HCT116 (cell line): ENCODE data around the gene FRRS1L. TPM values are rescaled to one million over a fixed set of nuclear protein-coding genes. Genes with fewer than 3 reads are reported as not detected.

Experiments used
- ATAC-seq: fragments of 200-7000 bp; cut with Tn5 transposase; 2 replicates; pipeline ENCODE4 v1.9.1; 2020; ENCODE audit warnings: mild to moderate bottlenecking, moderate library complexity
- BruUV-seq: library from RNA; stranded (reverse); fragments of 400-500 nt; replicated peaks from 2 replicates; lab custom pipeline; 2021; lab: Mats Ljungman, UMichigan
- CTCF ChIA-PET: fragments of 300-600 bp; sonication (Branson Sonifier 250); formaldehyde crosslinking; loops from one replicate; lab custom pipeline; 2021; ENCODE audit warnings: antibody characterized with exemption; lab: Charles Lee
- POLR2A ChIA-PET: fragments of 300-600, 350-600 bp; sonication (Branson Sonifier 250); formaldehyde crosslinking; loops from one replicate; lab custom pipeline; 2021; ENCODE audit warnings: antibody characterized with exemption; lab: Charles Lee
- RAD21 ChIA-PET, 2 experiments: fragments of 300-600 bp; sonication (Branson Sonifier 250); formaldehyde crosslinking; loops; one replicate each; lab custom pipeline; 2023; ENCODE audit warnings: low total read pairs in 2 of 2; ENCODE audit not compliant: uncharacterized antibody in 2 of 2, unreplicated experiment in 2 of 2, low non-redundant PET in 1 of 2; lab: Charles Lee
- DNase-seq: peaks from one replicate; pipeline ENCODE4 v3.0.0-alpha.2; 2010; ENCODE audit warnings: low read depth, low spot score
- H2AFZ ChIP-seq: fragments of 200-600 bp; shearing (Covaris generic), sonication (generic); 2 replicates; pipeline ENCODE4 v1.6.1; 2017; ENCODE audit warnings: low read depth, mixed run types, mixed read lengths, antibody characterized with exemption, low read length; ENCODE audit not compliant: poor library complexity, severe bottlenecking
- H3K27ac ChIP-seq: 2 replicates; pipeline ENCODE4 v1.5.1; 2012; ENCODE audit warnings: low read depth, low read length
- H3K27me3 ChIP-seq: fragments of 200-600 bp; sonication (generic); 2 replicates; pipeline ENCODE4 v1.6.1; 2016; ENCODE audit warnings: mixed run types, low read length, mixed read lengths; ENCODE audit not compliant: insufficient read depth
- H3K36me3 ChIP-seq, 2 experiments: fragments of 200-500 bp in 1 of 2; fragments of 200-600 bp in 1 of 2; sonication (Bioruptor generic) in 1 of 2; sonication (generic) in 1 of 2; 2 replicates each; pipeline versions ENCODE4 v1.5.1 to v1.6.1; 2014 to 2016; ENCODE audit warnings: low read length in 2 of 2, inconsistent platforms in 1 of 2, mixed read lengths in 1 of 2, mixed run types in 1 of 2; ENCODE audit not compliant: insufficient read depth in 2 of 2, control insufficient read depth in 1 of 2
- H3K4me1 ChIP-seq, 2 experiments: fragments of 200-600 bp in 1 of 2; sonication (generic) in 1 of 2; 2 replicates each; pipeline versions ENCODE4 v1.5.1 to v1.6.1; 2012 to 2017; ENCODE audit warnings: low read length in 2 of 2, inconsistent platforms in 1 of 2, mild to moderate bottlenecking in 1 of 2, mixed read lengths in 1 of 2, mixed run types in 1 of 2, moderate library complexity in 1 of 2; ENCODE audit not compliant: insufficient read depth in 2 of 2, control insufficient read depth in 1 of 2
- H3K4me2 ChIP-seq: fragments of 200-600 bp; sonication (generic); 2 replicates; pipeline ENCODE4 v1.6.1; 2017; ENCODE audit warnings: mixed run types, low read length, mixed read lengths
- H3K4me3 ChIP-seq, 2 experiments: fragments of 200-600 bp in 1 of 2; sonication (generic) in 1 of 2; replicated peaks in 1 of 2; 2 replicates each; pipeline ENCODE4 v1.5.1; 2011 to 2016; ENCODE audit warnings: low read length in 2 of 2, control low read depth in 1 of 2, low read depth in 1 of 2, mild to moderate bottlenecking in 1 of 2, mixed read lengths in 1 of 2, mixed run types in 1 of 2
- H3K79me2 ChIP-seq: fragments of 200-600 bp; sonication (generic); 2 replicates; pipeline ENCODE4 v1.6.1; 2017; ENCODE audit warnings: mild to moderate bottlenecking, mixed run types, low read length, moderate library complexity, mixed read lengths; ENCODE audit not compliant: insufficient read depth
- H3K9ac ChIP-seq: fragments of 200-600 bp; sonication (generic); 2 replicates; pipeline ENCODE4 v1.6.1; 2016; ENCODE audit warnings: low read length, mixed read lengths
- H3K9me2 ChIP-seq: fragments of 200-600 bp; sonication (generic), shearing (Covaris generic); 2 replicates; pipeline ENCODE4 v1.6.1; 2017; ENCODE audit warnings: mixed run types, mild to moderate bottlenecking, moderate library complexity; ENCODE audit not compliant: insufficient read depth
- H3K9me3 ChIP-seq, 2 experiments: fragments of 200-500 bp in 1 of 2; fragments of 200-600 bp in 1 of 2; sonication (Bioruptor generic) in 1 of 2; sonication (generic) in 1 of 2; 2 replicates each; pipeline ENCODE4 v1.6.1; 2014 to 2017; ENCODE audit warnings: low read length in 2 of 2, mixed read lengths in 2 of 2, inconsistent platforms in 1 of 2, low read depth in 1 of 2, mild to moderate bottlenecking in 1 of 2, mixed run types in 1 of 2, moderate library complexity in 1 of 2; ENCODE audit not compliant: control insufficient read depth in 1 of 2, insufficient read depth in 1 of 2
- H4K20me1 ChIP-seq: fragments of 200-600 bp; sonication (generic), shearing (Covaris generic); 2 replicates; pipeline ENCODE4 v1.6.1; 2017; ENCODE audit warnings: mixed run types, mild to moderate bottlenecking, moderate library complexity; ENCODE audit not compliant: insufficient read depth
- ATF3 ChIP-seq: IDR thresholded peaks from 2 replicates; pipeline ENCODE4 v1.6.1; 2012
- CBX3 ChIP-seq: IDR thresholded peaks from 2 replicates; pipeline ENCODE4 v1.6.1; 2012; ENCODE audit warnings: low read depth
- CEBPB ChIP-seq: IDR thresholded peaks from 2 replicates; pipeline ENCODE4 v1.6.1; 2012; ENCODE audit warnings: low read depth
- EGR1 ChIP-seq: IDR thresholded peaks from 2 replicates; pipeline ENCODE4 v1.6.1; 2012; ENCODE audit warnings: low read depth
- ELF1 ChIP-seq: IDR thresholded peaks from 2 replicates; pipeline ENCODE4 v1.6.1; 2012; ENCODE audit warnings: low read depth, borderline replicate concordance
- EZH2phosphoT487 ChIP-seq: fragments of 200-600 bp; IDR thresholded peaks from 2 replicates; pipeline ENCODE4 v1.6.1; 2018; ENCODE audit warnings: antibody characterized with exemption, borderline replicate concordance
- FOSL1 ChIP-seq: IDR thresholded peaks from 2 replicates; pipeline ENCODE4 v1.6.1; 2012; ENCODE audit warnings: low read depth
- JUND ChIP-seq: IDR thresholded peaks from 2 replicates; pipeline ENCODE4 v1.6.1; 2012
- REST ChIP-seq: IDR thresholded peaks from 2 replicates; pipeline ENCODE4 v1.6.1; 2012; ENCODE audit warnings: low read depth
- SIN3A ChIP-seq: IDR thresholded peaks from 2 replicates; pipeline ENCODE4 v1.6.1; 2012; ENCODE audit warnings: low read depth
- SP1 ChIP-seq: IDR thresholded peaks from 2 replicates; pipeline ENCODE4 v1.6.1; 2012; ENCODE audit warnings: low read depth
- TCF7L2 ChIP-seq: IDR thresholded peaks from 2 replicates; pipeline ENCODE4 v1.7.0; 2011; ENCODE audit warnings: borderline replicate concordance, inconsistent platforms; ENCODE audit not compliant: insufficient read depth, insufficient read length; ENCODE audit errors: extremely low read depth
- YY1 ChIP-seq: IDR thresholded peaks from 2 replicates; pipeline ENCODE4 v1.6.1; 2011; ENCODE audit warnings: low read length, low read depth, moderate library complexity, mild to moderate bottlenecking; ENCODE audit not compliant: insufficient replicate concordance; ENCODE audit errors: extremely low read depth
- ZFX ChIP-seq: fragments of 450-650 bp; IDR thresholded peaks from 2 replicates; pipeline ENCODE4 v1.6.1; 2017
- intact Hi-C: fragments of 100-400 bp; cut with micrococcal nuclease; formaldehyde crosslinking; loops from 2 replicates; pipeline ENCODE4 v1.10.0; 2022
- total RNA-seq: library from RNA; stranded (reverse); gene quantifications from one replicate; pipeline ENCODE4 v1.2.1, GENCODE V29; 2021; ENCODE audit not compliant: unreplicated experiment
- TF ChIP-seq, protein P1 (sequence below): IDR thresholded peaks from 2 replicates; pipeline ENCODE4 v1.6.1; 2011; ENCODE audit warnings: mild to moderate bottlenecking, low read length, moderate library complexity; ENCODE audit not compliant: insufficient replicate concordance; ENCODE audit errors: extremely low read depth
- TF ChIP-seq, protein P2 (sequence below), 3 experiments: fragments of 200-600 bp in 1 of 3; sonication (generic) in 1 of 3; IDR thresholded peaks in 2 of 3; conservative IDR thresholded peaks in 1 of 3; 2 replicates each; pipeline ENCODE4 v1.5.1; 2012 to 2017; ENCODE audit warnings: low read depth in 2 of 3, low read length in 2 of 3, antibody characterized with exemption in 1 of 3, borderline replicate concordance in 1 of 3, control low read depth in 1 of 3, mild to moderate bottlenecking in 1 of 3, mixed read lengths in 1 of 3, mixed run types in 1 of 3, moderate library complexity in 1 of 3; ENCODE audit not compliant: insufficient read depth in 1 of 3

FRRS1L gene
- total RNA-seq, 1 experiment from 2014 or later, result not detected

- ATAC-seq (no peak), DNase-seq (no peak)
- ChIA-PET CTCF (no interaction called here), RAD21 (no interaction called here), POLR2A (no interaction called here)
- no peak overlapping the region for H3K4me2 ChIP-seq
- intact Hi-C loops, result no loop called here
- no peak overlapping the region for H3K27ac ChIP-seq
- H3K9me3 ChIP-seq, result no peaks in the 10 kb centered on the region
- no peak overlapping the region for H2AFZ ChIP-seq
- no peaks in the 10 kb centered on the region for H3K9me2 ChIP-seq
- TF ChIP-seq ZFX (no peak), CEBPB (no peak), YY1 (no peak), TCF7L2 (no peak), EGR1 (no peak), ELF1 (no peak), REST (no peak), SIN3A (no peak), FOSL1 (no peak), SP1 (no peak), JUND (no peak), CBX3 (no peak), ATF3 (no peak), EZH2phosphoT487 (no peak)
- TF ChIP-seq, protein P1, sequence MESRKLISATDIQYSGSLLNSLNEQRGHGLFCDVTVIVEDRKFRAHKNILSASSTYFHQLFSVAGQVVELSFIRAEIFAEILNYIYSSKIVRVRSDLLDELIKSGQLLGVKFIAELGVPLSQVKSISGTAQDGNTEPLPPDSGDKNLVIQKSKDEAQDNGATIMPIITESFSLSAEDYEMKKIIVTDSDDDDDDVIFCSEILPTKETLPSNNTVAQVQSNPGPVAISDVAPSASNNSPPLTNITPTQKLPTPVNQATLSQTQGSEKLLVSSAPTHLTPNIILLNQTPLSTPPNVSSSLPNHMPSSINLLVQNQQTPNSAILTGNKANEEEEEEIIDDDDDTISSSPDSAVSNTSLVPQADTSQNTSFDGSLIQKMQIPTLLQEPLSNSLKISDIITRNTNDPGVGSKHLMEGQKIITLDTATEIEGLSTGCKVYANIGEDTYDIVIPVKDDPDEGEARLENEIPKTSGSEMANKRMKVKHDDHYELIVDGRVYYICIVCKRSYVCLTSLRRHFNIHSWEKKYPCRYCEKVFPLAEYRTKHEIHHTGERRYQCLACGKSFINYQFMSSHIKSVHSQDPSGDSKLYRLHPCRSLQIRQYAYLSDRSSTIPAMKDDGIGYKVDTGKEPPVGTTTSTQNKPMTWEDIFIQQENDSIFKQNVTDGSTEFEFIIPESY, result no peak
- TF ChIP-seq, protein P2, sequence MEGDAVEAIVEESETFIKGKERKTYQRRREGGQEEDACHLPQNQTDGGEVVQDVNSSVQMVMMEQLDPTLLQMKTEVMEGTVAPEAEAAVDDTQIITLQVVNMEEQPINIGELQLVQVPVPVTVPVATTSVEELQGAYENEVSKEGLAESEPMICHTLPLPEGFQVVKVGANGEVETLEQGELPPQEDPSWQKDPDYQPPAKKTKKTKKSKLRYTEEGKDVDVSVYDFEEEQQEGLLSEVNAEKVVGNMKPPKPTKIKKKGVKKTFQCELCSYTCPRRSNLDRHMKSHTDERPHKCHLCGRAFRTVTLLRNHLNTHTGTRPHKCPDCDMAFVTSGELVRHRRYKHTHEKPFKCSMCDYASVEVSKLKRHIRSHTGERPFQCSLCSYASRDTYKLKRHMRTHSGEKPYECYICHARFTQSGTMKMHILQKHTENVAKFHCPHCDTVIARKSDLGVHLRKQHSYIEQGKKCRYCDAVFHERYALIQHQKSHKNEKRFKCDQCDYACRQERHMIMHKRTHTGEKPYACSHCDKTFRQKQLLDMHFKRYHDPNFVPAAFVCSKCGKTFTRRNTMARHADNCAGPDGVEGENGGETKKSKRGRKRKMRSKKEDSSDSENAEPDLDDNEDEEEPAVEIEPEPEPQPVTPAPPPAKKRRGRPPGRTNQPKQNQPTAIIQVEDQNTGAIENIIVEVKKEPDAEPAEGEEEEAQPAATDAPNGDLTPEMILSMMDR (IDR thresholded peaks at IDR 0.05 in 2 of 3, conservative IDR thresholded peaks at IDR 0.05 in 1 of 3; ENCODE audit: borderline replicate concordance in 1 of 3, insufficient read depth in 1 of 3, low read depth in 2 of 3, low read length in 2 of 3), result no peak
- H3K27me3 ChIP-seq, result no peaks in the 10 kb centered on the region
- H3K79me2 ChIP-seq, result no peaks in the 10 kb centered on the region
- no peaks in the 10 kb centered on the region for H3K4me1 ChIP-seq
- no peaks in the 10 kb centered on the region for H3K36me3 ChIP-seq
- no TSS peak for BruUV-seq
- no peak overlapping the region for H3K4me3 ChIP-seq
- no peaks in the 10 kb centered on the region for H4K20me1 ChIP-seq
- no peak overlapping the region for H3K9ac ChIP-seq
Observed at GRCh38 chr9:109138421-109138820, 28.6 kb downstream of the FRRS1L start.
